HepG2 (cell line): ENCODE measurements around the gene DAAM2. TPM values are rescaled to one million over a fixed set of nuclear protein-coding genes. Genes with fewer than 3 reads are reported as not detected.

Source experiments
- ATF7 ChIP-seq, 2 experiments: fragments of 450-650 bp in 1 of 2; sonication (generic) in 1 of 2; formaldehyde crosslinking in 1 of 2; IDR thresholded peaks; 2 replicates each; pipeline versions ENCODE4 v1.4.0 to v1.6.1; 2016 to 2020; ENCODE audit warnings: antibody characterized with exemption in 1 of 2, mild to moderate bottlenecking in 1 of 2, missing genetic modification reagents in 1 of 2
- ATF7-NPFF ChIP-seq: sonication (generic); formaldehyde crosslinking; IDR thresholded peaks from 2 replicates; pipeline ENCODE4 v1.8.1; 2023; ENCODE audit warnings: mild to moderate bottlenecking, low read depth, missing genetic modification reagents, moderate library complexity
- CREM ChIP-seq, 2 experiments: sonication (generic) in 1 of 2; formaldehyde crosslinking in 1 of 2; IDR thresholded peaks; 2 replicates each; pipeline versions ENCODE4 v1.4.0 to v1.6.1; 2016 to 2020; ENCODE audit warnings: antibody characterized with exemption in 1 of 2, mild to moderate bottlenecking in 1 of 2, missing genetic modification reagents in 1 of 2
- GATAD1 ChIP-seq: IDR thresholded peaks from 2 replicates; pipeline ENCODE4 v1.6.1; 2016; ENCODE audit warnings: missing genetic modification reagents, missing compliant biosample characterization
- NBN ChIP-seq: fragments of 450-650 bp; conservative IDR thresholded peaks from 2 replicates; pipeline ENCODE4 v1.6.1; 2017
- NFE2 ChIP-seq: sonication (generic); formaldehyde crosslinking; IDR thresholded peaks from 2 replicates; pipeline ENCODE4 v1.4.0; 2020; ENCODE audit warnings: missing genetic modification reagents
- ZBTB20 ChIP-seq: sonication (generic); formaldehyde crosslinking; IDR thresholded peaks from 2 replicates; pipeline ENCODE4 v1.8.1; 2023; ENCODE audit warnings: missing genetic modification reagents, low read depth, mild to moderate bottlenecking, borderline replicate concordance
- ZFYVE20 ChIP-seq: sonication (generic); formaldehyde crosslinking; IDR thresholded peaks from 2 replicates; pipeline ENCODE4 v1.8.0; 2023; ENCODE audit warnings: low read depth, mild to moderate bottlenecking, moderate library complexity, missing genetic modification reagents, borderline replicate concordance
- ZNF260 ChIP-seq: sonication (generic); formaldehyde crosslinking; IDR thresholded peaks from 2 replicates; pipeline ENCODE4 v1.4.0; 2020; ENCODE audit warnings: missing genetic modification reagents, low read depth, mild to moderate bottlenecking, borderline replicate concordance
- ZNF512 ChIP-seq: sonication (generic); formaldehyde crosslinking; IDR thresholded peaks from 2 replicates; pipeline ENCODE4 v1.4.0; 2020; ENCODE audit warnings: mild to moderate bottlenecking, missing genetic modification reagents
- ZNF577 ChIP-seq: sonication (generic); formaldehyde crosslinking; IDR thresholded peaks from 2 replicates; pipeline ENCODE4 v1.4.0; 2020; ENCODE audit warnings: mild to moderate bottlenecking, low read depth, missing genetic modification reagents, borderline replicate concordance
- polyA plus RNA-seq, 8 experiments: library from polyadenylated mRNA; depleted of rRNA in 3 of 8; stranded (reverse) in 7 of 8; unstranded in 1 of 8; fragments of >200 nt; fragmentation: Illumina TruSeq in 4 of 8; extraction: Trizol in 4 of 8; gene quantifications; 2 replicates each; pipeline versions ENCODE4 v1.2.1 to v1.2.3, GENCODE V29; 2011 to 2016; ENCODE audit warnings: low read depth in 4 of 8, missing spikeins in 1 of 8, mixed read lengths in 1 of 8; ENCODE audit not compliant: insufficient read depth in 1 of 8
- total RNA-seq, 5 experiments: library from RNA; depleted of rRNA; stranded (reverse); fragments of >200 nt; fragmentation: Illumina TruSeq; extraction: Trizol; gene quantifications; 2 replicates each; pipeline ENCODE4 v1.2.3, GENCODE V29; 2016; ENCODE audit warnings: low read depth in 1 of 5
- TF ChIP-seq, protein P1 (sequence below): sonication (generic); formaldehyde crosslinking; IDR thresholded peaks from 2 replicates; pipeline ENCODE4 v1.5.1; 2020; ENCODE audit warnings: missing genetic modification reagents, mild to moderate bottlenecking, borderline replicate concordance
- TF ChIP-seq, protein P2 (sequence below): sonication (generic); formaldehyde crosslinking; IDR thresholded peaks from 2 replicates; pipeline ENCODE4 v1.9.0; 2021; ENCODE audit warnings: mild to moderate bottlenecking, missing genetic modification reagents

Gene DAAM2
- total and polyA plus RNA-seq, 2 of the 13 experiments (the other 11 are each of a cell fraction or from before 2014, with no cell fraction given) = 0.01 TPM; not detected in 1

GRCh38 chr6:39844866-39845265, 52.7 kb downstream of the DAAM2 start (continued):
- TF ChIP-seq ZNF512 (CRISPR knock-in tag) (no peak), GATAD1 (CRISPR knock-in tag) (no peak), ZBTB20 (no peak), ATF7-NPFF (no peak), CREM (IDR thresholded peaks at IDR 0.05) (no peak), CREM (CRISPR knock-in tag; IDR thresholded peaks at IDR 0.05) (no peak), ATF7 (IDR thresholded peaks at IDR 0.05) (0 out of 2 replicates have a peak, but pooled peaks have one; percentile 2), ATF7 (CRISPR knock-in tag; IDR thresholded peaks at IDR 0.05) (no peak), NFE2 (no peak), ZNF577 (CRISPR knock-in tag) (no peak), ZNF260 (no peak), ZFYVE20 (CRISPR knock-in tag) (no peak), NBN (0 out of 2 replicates have a peak, but pooled peaks have one; percentile 11)
- TF ChIP-seq, protein P1, sequence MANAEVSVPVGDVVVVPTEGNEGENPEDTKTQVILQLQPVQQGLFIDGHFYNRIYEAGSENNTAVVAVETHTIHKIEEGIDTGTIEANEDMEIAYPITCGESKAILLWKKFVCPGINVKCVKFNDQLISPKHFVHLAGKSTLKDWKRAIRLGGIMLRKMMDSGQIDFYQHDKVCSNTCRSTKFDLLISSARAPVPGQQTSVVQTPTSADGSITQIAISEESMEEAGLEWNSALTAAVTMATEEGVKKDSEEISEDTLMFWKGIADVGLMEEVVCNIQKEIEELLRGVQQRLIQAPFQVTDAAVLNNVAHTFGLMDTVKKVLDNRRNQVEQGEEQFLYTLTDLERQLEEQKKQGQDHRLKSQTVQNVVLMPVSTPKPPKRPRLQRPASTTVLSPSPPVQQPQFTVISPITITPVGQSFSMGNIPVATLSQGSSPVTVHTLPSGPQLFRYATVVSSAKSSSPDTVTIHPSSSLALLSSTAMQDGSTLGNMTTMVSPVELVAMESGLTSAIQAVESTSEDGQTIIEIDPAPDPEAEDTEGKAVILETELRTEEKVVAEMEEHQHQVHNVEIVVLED = no peak
- TF ChIP-seq, protein P2, sequence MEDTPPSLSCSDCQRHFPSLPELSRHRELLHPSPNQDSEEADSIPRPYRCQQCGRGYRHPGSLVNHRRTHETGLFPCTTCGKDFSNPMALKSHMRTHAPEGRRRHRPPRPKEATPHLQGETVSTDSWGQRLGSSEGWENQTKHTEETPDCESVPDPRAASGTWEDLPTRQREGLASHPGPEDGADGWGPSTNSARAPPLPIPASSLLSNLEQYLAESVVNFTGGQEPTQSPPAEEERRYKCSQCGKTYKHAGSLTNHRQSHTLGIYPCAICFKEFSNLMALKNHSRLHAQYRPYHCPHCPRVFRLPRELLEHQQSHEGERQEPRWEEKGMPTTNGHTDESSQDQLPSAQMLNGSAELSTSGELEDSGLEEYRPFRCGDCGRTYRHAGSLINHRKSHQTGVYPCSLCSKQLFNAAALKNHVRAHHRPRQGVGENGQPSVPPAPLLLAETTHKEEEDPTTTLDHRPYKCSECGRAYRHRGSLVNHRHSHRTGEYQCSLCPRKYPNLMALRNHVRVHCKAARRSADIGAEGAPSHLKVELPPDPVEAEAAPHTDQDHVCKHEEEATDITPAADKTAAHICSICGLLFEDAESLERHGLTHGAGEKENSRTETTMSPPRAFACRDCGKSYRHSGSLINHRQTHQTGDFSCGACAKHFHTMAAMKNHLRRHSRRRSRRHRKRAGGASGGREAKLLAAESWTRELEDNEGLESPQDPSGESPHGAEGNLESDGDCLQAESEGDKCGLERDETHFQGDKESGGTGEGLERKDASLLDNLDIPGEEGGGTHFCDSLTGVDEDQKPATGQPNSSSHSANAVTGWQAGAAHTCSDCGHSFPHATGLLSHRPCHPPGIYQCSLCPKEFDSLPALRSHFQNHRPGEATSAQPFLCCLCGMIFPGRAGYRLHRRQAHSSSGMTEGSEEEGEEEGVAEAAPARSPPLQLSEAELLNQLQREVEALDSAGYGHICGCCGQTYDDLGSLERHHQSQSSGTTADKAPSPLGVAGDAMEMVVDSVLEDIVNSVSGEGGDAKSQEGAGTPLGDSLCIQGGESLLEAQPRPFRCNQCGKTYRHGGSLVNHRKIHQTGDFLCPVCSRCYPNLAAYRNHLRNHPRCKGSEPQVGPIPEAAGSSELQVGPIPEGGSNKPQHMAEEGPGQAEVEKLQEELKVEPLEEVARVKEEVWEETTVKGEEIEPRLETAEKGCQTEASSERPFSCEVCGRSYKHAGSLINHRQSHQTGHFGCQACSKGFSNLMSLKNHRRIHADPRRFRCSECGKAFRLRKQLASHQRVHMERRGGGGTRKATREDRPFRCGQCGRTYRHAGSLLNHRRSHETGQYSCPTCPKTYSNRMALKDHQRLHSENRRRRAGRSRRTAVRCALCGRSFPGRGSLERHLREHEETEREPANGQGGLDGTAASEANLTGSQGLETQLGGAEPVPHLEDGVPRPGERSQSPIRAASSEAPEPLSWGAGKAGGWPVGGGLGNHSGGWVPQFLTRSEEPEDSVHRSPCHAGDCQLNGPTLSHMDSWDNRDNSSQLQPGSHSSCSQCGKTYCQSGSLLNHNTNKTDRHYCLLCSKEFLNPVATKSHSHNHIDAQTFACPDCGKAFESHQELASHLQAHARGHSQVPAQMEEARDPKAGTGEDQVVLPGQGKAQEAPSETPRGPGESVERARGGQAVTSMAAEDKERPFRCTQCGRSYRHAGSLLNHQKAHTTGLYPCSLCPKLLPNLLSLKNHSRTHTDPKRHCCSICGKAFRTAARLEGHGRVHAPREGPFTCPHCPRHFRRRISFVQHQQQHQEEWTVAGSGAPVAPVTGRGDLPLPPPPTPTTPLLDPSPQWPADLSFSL (CRISPR knock-in tag) = 0 out of 2 replicates have a peak, but pooled peaks have one; percentile 15
